Osteocyte (in vitro differentiated cells): ENCODE results near the gene EXOC3L4. TPM values are rescaled to one million over a fixed set of nuclear protein-coding genes. Genes with fewer than 3 reads are reported as not detected.

Experiments used
- DNase-seq: peaks from one replicate; pipeline ENCODE4 v3.0.0; 2021; ENCODE audit warnings: mixed read lengths; ENCODE audit not compliant: unreplicated experiment; ENCODE audit errors: extremely low spot score
- H3K27ac Mint-ChIP-seq: one replicate; pipeline ENCODE4 v1.8.0; 2021; ENCODE audit warnings: mild to moderate bottlenecking, mixed read lengths; ENCODE audit not compliant: unreplicated experiment
- H3K27me3 Mint-ChIP-seq: one replicate; pipeline ENCODE4 v1.8.0; 2021; ENCODE audit warnings: mixed read lengths; ENCODE audit not compliant: unreplicated experiment
- H3K36me3 Mint-ChIP-seq: one replicate; pipeline ENCODE4 v1.8.0; 2021; ENCODE audit warnings: mixed read lengths; ENCODE audit not compliant: unreplicated experiment
- H3K4me1 Mint-ChIP-seq: one replicate; pipeline ENCODE4 v1.8.0; 2021; ENCODE audit warnings: mixed read lengths; ENCODE audit not compliant: unreplicated experiment
- H3K4me3 Mint-ChIP-seq: one replicate; pipeline ENCODE4 v1.8.0; 2021; ENCODE audit warnings: mild to moderate bottlenecking, moderate library complexity, mixed read lengths; ENCODE audit not compliant: unreplicated experiment
- H3K9me3 Mint-ChIP-seq: one replicate; pipeline ENCODE4 v1.8.0; 2021; ENCODE audit warnings: mixed read lengths; ENCODE audit not compliant: unreplicated experiment
- CTCF ChIP-seq: fragments of 200-600 bp; sonication (generic); IDR thresholded peaks from 2 replicates; pipeline ENCODE4 v1.5.0; 2021; ENCODE audit warnings: antibody characterized with exemption, mild to moderate bottlenecking, moderate library complexity
- total RNA-seq: library from RNA; stranded (reverse); gene quantifications from 2 replicates; pipeline ENCODE4 v1.2.1, GENCODE V29; 2021

EXOC3L4 gene
- total RNA-seq, 1 donor from 2014 or later, result 0.86 TPM

- Mint-ChIP-seq H3K27ac (no peak within 1 kb of the TSS), H3K36me3 (no peaks in the 10 kb centered on the region), H3K4me3 (peak within 1 kb of the TSS; percentile 42), H3K4me1 (peaks cover 3% of the 10 kb centered on the region), H3K27me3 (peaks cover 12% of the 10 kb centered on the region), H3K9me3 (no peaks in the 10 kb centered on the region)
- no peak for DNase-seq
- no peak for TF ChIP-seq CTCF
Measured at GRCh38 chr14:103084021-103084919, 10.3 kb upstream of the EXOC3L4 start, which contains the start of gene LBHD2. LBHD2 (plus strand) TSS chr14:103084210; CDS start chr14:103086013, 1,803 bp downstream.

GRCh38 chr14:103085106-103086091 lies 9.1 kb upstream of the EXOC3L4 start:
- Mint-ChIP-seq H3K4me3 (no peak overlapping the region), H3K4me1 (peaks cover 3% of the 10 kb centered on the region), H3K27ac (no peak overlapping the region), H3K36me3 (no peaks in the 10 kb centered on the region), H3K9me3 (no peaks in the 10 kb centered on the region), H3K27me3 (peaks cover 12% of the 10 kb centered on the region)
- TF ChIP-seq CTCF, result peak; percentile 29
- DNase-seq, result no peak

GRCh38 chr14:103086771-103087342 lies 7.7 kb upstream of the EXOC3L4 start:
- Mint-ChIP-seq H3K4me1 (peaks cover 3% of the 10 kb centered on the region), H3K27me3 (peaks cover 12% of the 10 kb centered on the region), H3K4me3 (no peak overlapping the region), H3K9me3 (no peaks in the 10 kb centered on the region), H3K27ac (no peak overlapping the region), H3K36me3 (no peaks in the 10 kb centered on the region)
- DNase-seq, result no peak
- no peak for TF ChIP-seq CTCF

GRCh38 chr14:103087343-103087835 lies 7.1 kb upstream of the EXOC3L4 start:
- DNase-seq, result no peak
- no peak overlapping the region for H3K4me3 Mint-ChIP-seq
- no peak for TF ChIP-seq CTCF
- H3K27me3 Mint-ChIP-seq, result peaks cover 12% of the 10 kb centered on the region
- H3K9me3 Mint-ChIP-seq, result no peaks in the 10 kb centered on the region
- peaks cover 3% of the 10 kb centered on the region for H3K4me1 Mint-ChIP-seq
- H3K36me3 Mint-ChIP-seq, result no peaks in the 10 kb centered on the region
- H3K27ac Mint-ChIP-seq, result no peak overlapping the region
